BLaER1 treated with 17β-estradiol and CSF1 and Interleukin-3, amounts not matched to agents 10 nM and 100 nM (cell line): Measurements from ENCODE around the gene HTR6.
A peak's percentile ranks its signal among the peaks of the same experiment; 100 is the strongest.

ENCODE experiments used
- H3K27ac ChIP-seq, 11 experiments: shearing (Covaris generic); formaldehyde crosslinking; 2 replicates each; pipeline ENCODE4 v1.8.1; 2022
- H3K27me3 ChIP-seq, 11 experiments: shearing (Covaris generic); formaldehyde crosslinking; 2 replicates each; pipeline ENCODE4 v1.8.1; 2022
- H3K36me3 ChIP-seq, 11 experiments: shearing (Covaris generic); formaldehyde crosslinking; 2 replicates each; pipeline ENCODE4 v1.8.1; 2022
- H3K4me1 ChIP-seq, 10 experiments: shearing (Covaris generic); formaldehyde crosslinking; 2 replicates each; pipeline ENCODE4 v1.8.1; 2022
- H3K4me2 ChIP-seq, 11 experiments: shearing (Covaris generic); formaldehyde crosslinking; 2 replicates each; pipeline ENCODE4 v1.8.1; 2022
- H3K4me3 ChIP-seq, 10 experiments: shearing (Covaris generic); formaldehyde crosslinking; 2 replicates each; pipeline ENCODE4 v1.8.1; 2022
- H3K9ac ChIP-seq, 11 experiments: shearing (Covaris generic); formaldehyde crosslinking; 2 replicates each; pipeline ENCODE4 v1.8.1; 2022
- H3K9me3 ChIP-seq, 11 experiments: shearing (Covaris generic); formaldehyde crosslinking; replicated peaks in 1 of 11; 2 replicates each; pipeline ENCODE4 v1.8.1; 2022
- H4K20me1 ChIP-seq, 11 experiments: shearing (Covaris generic); formaldehyde crosslinking; 2 replicates each; pipeline ENCODE4 v1.8.1; 2022
- Cebpa-rat ChIP-seq, 11 experiments: shearing (Covaris generic); IDR thresholded peaks; 2 replicates each; pipeline ENCODE4 v1.8.1; 2022

The HTR6 gene

DNA sequence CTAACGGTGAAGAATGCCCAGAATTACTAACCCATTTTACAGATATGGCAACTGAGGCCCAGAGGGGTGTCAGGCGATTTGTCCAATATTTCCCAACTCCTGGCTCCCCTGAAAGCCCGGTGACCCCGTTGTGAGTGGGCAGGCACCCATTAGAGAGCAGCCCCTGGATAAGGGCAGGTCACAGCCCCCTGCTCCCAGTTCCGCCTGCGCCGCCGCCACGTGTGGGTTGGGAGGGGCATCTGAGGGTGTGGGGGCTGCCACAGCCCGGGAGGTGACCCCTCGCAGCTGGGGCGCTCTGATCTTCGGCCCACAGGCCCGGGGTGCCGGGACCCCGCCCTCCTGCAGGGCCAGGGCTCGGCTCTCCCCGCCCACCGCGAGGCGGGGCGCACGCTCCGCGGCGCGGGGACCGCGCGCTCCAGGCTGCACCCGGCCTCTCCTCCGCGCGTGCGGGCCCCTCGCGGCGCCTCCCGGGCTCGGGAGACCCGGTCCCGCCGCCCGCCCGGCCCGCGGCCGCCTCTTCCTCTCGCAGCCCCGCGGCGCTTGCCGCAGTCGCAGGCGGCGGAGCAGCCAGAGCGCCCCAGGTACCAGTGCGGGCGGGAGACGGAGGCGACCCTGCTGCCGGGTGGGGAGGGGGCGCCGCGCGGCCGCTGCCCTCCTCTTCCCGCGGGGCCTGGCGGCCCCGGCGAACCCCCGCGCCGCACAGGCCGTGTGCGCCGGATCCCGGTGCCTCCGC, at the start of gene HTR6:
TSS of gene HTR6 (plus strand) at position 423 of the 733 bp plus-strand sequence. CDS start 879 bp downstream, outside the sequence.
- H4K20me1 ChIP-seq = peaks cover 0 to 24% (median 9%) of the 10 kb centered on the region in 11 experiments; a peak in 7 of 22 replicates
- no peaks in the 10 kb centered on the region for H3K36me3 ChIP-seq
- peaks cover 26 to 42% (median 33%) of the 10 kb centered on the region in 11 experiments for H3K27me3 ChIP-seq
- H3K9me3 ChIP-seq = no peaks in the 10 kb centered on the region
- peak within 1 kb of the TSS; percentile 57 to 77 (median 68) for H3K4me3 ChIP-seq
- peaks cover 0 to 19% (median 6%) of the 10 kb centered on the region in 10 experiments; a peak in 11 of 20 replicates for H3K4me1 ChIP-seq
- peak within 1 kb of the TSS; percentile 54 to 84 (median 72) for H3K9ac ChIP-seq
- TF ChIP-seq Cebpa-rat (IDR thresholded peaks at IDR 0.05) = no peak
- H3K27ac ChIP-seq = peak within 1 kb of the TSS in 7 of 11 experiments; percentile 26 to 64 (median 40); a peak in 10 of 22 replicates
- peak within 1 kb of the TSS; percentile 93 to 100 (median 99) for H3K4me2 ChIP-seq

DNA sequence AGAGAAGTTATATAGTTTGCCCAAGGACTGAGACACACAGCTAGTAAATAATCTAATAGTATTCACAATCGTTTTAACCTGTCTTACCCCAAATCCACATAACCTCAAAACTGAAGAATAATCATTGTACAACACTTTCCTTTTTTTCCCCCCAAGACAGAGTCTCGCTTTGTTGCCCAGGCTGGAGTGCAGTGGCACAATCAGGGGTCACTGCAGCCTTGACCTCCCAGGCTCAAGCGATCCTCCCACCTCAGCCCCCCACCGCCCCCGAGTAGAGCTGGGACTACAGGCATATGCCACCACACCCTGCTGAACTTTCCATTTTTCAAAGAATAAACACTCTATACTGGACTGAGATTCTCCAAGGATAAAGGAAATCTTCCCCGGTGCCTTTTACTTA, 49.2 kb upstream of the HTR6 start:
- H3K4me1 ChIP-seq = peaks cover 0 to 11% (median 0%) of the 10 kb centered on the region in 10 experiments; a peak in 1 of 20 replicates
- no peak for TF ChIP-seq Cebpa-rat (IDR thresholded peaks at IDR 0.05)
- peaks cover 44 to 98% (median 89%) of the 10 kb centered on the region in 11 experiments for H4K20me1 ChIP-seq
- H3K27me3 ChIP-seq = no peaks in the 10 kb centered on the region
- no peak overlapping the region for H3K4me3 ChIP-seq
- no peaks in the 10 kb centered on the region for H3K9me3 ChIP-seq
- H3K27ac ChIP-seq = no peak overlapping the region
- H3K36me3 ChIP-seq = peaks cover 28 to 79% (median 52%) of the 10 kb centered on the region in 11 experiments; a peak in 20 of 22 replicates
- no peak overlapping the region for H3K9ac ChIP-seq
- H3K4me2 ChIP-seq = no peak overlapping the region

DNA sequence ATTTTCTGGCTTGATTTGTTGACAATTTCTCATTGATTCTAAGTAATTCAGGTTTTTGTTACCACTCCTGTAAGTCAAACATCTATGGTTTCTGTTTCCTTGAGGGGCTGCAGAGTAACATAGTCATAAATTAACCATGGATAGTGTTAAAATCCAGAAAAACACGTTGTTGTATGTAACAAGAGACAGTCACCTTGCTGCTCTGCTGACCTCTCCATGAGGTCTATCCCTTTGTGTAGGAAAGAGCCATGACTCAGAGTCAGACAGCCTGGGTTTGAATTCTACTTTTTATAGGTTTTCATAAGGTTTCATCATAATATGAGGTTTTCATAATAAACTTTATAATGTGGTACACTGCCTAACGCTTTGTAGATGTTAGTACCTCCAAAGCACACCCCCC, 48.2 kb upstream of the HTR6 start:
- Histone ChIP-seq H3K27ac (no peak overlapping the region), H4K20me1 (peaks cover 42 to 98% (median 93%) of the 10 kb centered on the region in 11 experiments), H3K9ac (no peak overlapping the region), H3K27me3 (no peaks in the 10 kb centered on the region), H3K9me3 (no peaks in the 10 kb centered on the region), H3K4me2 (no peak overlapping the region), H3K4me1 (peaks cover 0 to 11% (median 0%) of the 10 kb centered on the region in 10 experiments; a peak in 1 of 20 replicates), H3K4me3 (no peak overlapping the region), H3K36me3 (peaks cover 27 to 79% (median 55%) of the 10 kb centered on the region in 11 experiments; a peak in 21 of 22 replicates)
- no peak for TF ChIP-seq Cebpa-rat (IDR thresholded peaks at IDR 0.05)

DNA sequence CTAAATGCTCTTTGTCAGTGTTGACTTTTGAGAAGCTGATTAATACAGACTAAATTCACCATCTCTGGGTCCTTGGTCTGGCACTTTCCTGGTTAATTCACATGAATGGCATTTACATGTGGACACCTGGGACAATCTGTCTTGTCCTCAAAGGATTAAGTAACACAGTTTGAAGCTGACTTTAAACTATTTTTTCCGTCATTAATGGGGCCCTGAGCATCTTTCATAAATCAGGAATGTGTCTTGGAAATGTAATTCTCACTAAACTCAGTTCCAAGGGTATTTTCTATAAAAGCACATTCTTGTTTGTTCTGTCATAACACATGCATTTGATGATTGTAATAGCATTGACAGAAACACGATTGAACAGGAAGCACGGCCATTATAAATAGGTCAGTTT, 47.3 kb upstream of the HTR6 start:
- Histone ChIP-seq H3K4me1 (peaks cover 0 to 11% (median 0%) of the 10 kb centered on the region in 10 experiments; a peak in 1 of 20 replicates), H3K9ac (no peak overlapping the region)

DNA sequence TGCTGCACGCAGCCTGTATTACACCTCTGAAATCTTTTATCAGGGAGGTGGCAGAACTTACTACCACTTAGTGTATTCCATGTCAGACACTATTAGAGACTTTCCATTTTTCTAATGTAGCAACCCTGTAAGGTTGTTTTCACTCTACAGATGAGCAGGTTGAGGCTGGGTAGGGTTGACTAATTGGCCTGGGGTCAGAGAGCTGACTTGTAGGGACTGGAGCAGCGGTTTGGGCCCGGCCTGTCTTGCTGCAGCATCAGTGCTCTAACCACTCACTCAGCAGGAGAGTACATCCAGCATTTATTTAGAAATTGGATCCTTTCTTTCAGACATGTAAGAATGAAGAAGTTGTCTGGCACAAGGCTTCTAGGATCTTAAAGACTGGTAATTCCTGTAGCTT, 46.2 kb upstream of the HTR6 start:
- Histone ChIP-seq H3K27me3 (no peaks in the 10 kb centered on the region), H3K4me2 (no peak overlapping the region), H3K4me1 (peaks cover 0 to 11% (median 0%) of the 10 kb centered on the region in 10 experiments; a peak in 1 of 20 replicates), H3K27ac (no peak overlapping the region), H3K36me3 (peaks cover 35 to 93% (median 71%) of the 10 kb centered on the region in 11 experiments), H3K4me3 (no peak overlapping the region), H4K20me1 (peaks cover 46 to 100% (median 90%) of the 10 kb centered on the region in 11 experiments), H3K9ac (no peak overlapping the region), H3K9me3 (no peaks in the 10 kb centered on the region)
- TF ChIP-seq Cebpa-rat (IDR thresholded peaks at IDR 0.05) = no peak

More for the DNA sequence above, 47.3 kb upstream of the HTR6 start:
- Histone ChIP-seq H3K4me2 (no peak overlapping the region), H3K27ac (no peak overlapping the region), H3K36me3 (peaks cover 32 to 86% (median 64%) of the 10 kb centered on the region in 11 experiments; a peak in 21 of 22 replicates), H3K4me3 (no peak overlapping the region), H3K9me3 (no peaks in the 10 kb centered on the region), H3K27me3 (no peaks in the 10 kb centered on the region), H4K20me1 (peaks cover 51 to 100% (median 96%) of the 10 kb centered on the region in 11 experiments)
- no peak for TF ChIP-seq Cebpa-rat (IDR thresholded peaks at IDR 0.05)

DNA sequence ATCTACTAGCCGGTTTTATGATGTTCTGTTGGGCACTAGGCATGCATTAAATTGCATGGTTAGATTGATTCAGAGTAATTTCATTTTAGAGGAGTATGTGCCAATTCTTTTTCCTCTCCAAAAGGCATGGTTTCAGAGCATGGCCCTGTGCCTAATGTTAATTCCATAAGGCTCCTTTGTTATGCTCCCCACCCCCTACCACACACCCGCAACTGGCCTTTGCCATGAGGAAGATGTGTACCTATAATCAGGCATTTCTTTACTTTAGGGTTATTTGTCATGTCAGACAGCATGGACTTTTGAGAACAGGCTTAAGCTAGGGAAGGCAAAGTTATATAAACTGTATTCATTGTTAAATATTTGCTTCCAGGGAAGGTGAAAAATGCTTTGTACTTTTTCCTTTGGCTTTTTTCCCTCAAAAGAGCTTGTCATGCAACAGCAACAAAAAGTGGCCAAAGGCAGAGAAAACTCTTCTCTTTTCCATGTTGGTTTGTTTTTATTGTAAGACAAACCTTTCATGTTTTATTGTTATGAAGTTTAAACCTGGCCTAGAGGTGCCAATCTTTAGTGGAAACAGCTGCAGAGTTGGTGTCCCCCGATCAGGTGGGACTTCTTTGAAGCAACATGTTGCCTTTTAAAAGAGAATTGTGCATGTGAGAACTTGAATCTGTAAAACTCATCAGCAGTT, 44.8 kb upstream of the HTR6 start:
- Histone ChIP-seq H3K4me3 (no peak overlapping the region), H3K9ac (no peak overlapping the region), H3K4me1 (peaks cover 0 to 11% (median 0%) of the 10 kb centered on the region in 10 experiments; a peak in 1 of 20 replicates), H4K20me1 (peaks cover 36 to 98% (median 80%) of the 10 kb centered on the region in 11 experiments), H3K4me2 (no peak overlapping the region), H3K36me3 (peaks cover 44 to 94% (median 71%) of the 10 kb centered on the region in 11 experiments), H3K9me3 (no peaks in the 10 kb centered on the region), H3K27ac (no peak overlapping the region), H3K27me3 (no peaks in the 10 kb centered on the region)
- no peak for TF ChIP-seq Cebpa-rat (IDR thresholded peaks at IDR 0.05)

DNA sequence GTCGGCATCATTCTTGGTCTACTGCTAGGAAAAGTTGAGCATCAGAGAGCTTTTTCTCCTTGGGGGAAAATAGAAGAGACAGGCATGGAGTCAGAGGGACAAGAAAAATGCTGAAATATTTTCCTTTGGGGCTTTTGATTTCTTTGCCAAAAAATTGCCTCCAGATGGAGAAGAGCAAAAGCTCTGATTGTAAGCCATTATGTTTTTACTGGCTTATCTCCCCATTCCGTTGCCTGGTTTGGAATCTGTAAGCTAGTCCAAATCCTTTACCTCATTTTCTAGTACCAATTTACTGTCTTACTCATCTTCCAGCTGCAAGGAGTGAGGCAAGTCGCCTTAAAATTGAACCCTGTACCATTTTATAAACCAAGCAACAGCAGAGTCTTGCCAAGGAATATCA, 43.9 kb upstream of the HTR6 start:
- H3K27ac ChIP-seq = no peak overlapping the region
- no peak for TF ChIP-seq Cebpa-rat (IDR thresholded peaks at IDR 0.05)

DNA sequence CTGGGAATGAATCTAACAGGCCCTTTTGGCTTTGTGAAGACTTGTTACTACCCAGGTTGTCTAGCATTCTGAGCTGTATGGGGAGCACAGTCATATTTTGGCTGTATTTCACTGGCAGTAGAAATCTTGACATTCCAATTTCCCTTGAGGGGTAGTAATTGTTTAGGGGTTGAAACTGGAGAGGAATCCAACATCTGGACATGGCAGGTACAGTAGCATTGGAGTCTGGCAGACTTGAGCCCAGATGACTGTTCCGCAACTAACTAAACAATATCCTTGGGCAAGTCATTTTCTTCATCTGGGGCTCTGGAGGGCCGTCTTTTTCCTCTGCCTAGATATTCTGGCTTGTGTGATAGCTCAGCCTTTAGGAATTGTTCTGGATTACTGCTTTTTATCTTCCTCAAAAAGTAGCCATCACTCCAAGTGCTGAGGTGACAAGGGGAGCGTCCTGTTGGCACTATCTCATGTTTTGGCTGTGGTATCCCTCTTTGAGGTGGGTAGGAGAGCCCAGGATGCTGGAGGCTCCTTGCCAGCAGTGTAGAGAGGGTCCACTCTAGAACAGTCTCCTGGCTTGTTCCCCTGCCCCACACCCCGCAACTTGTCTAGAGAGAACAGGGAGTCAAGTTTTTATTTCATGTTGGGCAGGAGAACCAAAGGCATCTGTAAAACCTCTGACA, 43.3 kb upstream of the HTR6 start:
- Histone ChIP-seq H3K36me3 (peaks cover 49 to 95% (median 71%) of the 10 kb centered on the region in 11 experiments), H3K27me3 (no peaks in the 10 kb centered on the region), H3K27ac (no peak overlapping the region), H3K9me3 (no peaks in the 10 kb centered on the region), H3K4me3 (no peak overlapping the region), H4K20me1 (peaks cover 24 to 96% (median 73%) of the 10 kb centered on the region in 11 experiments), H3K4me1 (peaks cover 0 to 11% (median 0%) of the 10 kb centered on the region in 10 experiments; a peak in 1 of 20 replicates), H3K9ac (no peak overlapping the region), H3K4me2 (no peak overlapping the region)
- no peak for TF ChIP-seq Cebpa-rat (IDR thresholded peaks at IDR 0.05)

More for the DNA sequence above, 43.9 kb upstream of the HTR6 start:
- peaks cover 27 to 96% (median 80%) of the 10 kb centered on the region in 11 experiments for H4K20me1 ChIP-seq
- no peak overlapping the region for H3K4me3 ChIP-seq
- H3K27me3 ChIP-seq = no peaks in the 10 kb centered on the region
- H3K4me2 ChIP-seq = no peak overlapping the region
- no peak overlapping the region for H3K9ac ChIP-seq
- peaks cover 44 to 95% (median 71%) of the 10 kb centered on the region in 11 experiments for H3K36me3 ChIP-seq
- peaks cover 0 to 11% (median 0%) of the 10 kb centered on the region in 10 experiments; a peak in 1 of 20 replicates for H3K4me1 ChIP-seq
- H3K9me3 ChIP-seq = no peaks in the 10 kb centered on the region
